ENCODE results near the gene KCNQ1OT1. TPM values are rescaled to one million over a fixed set of nuclear protein-coding genes. Genes with fewer than 3 reads are reported as not detected.

Gene KCNQ1OT1
- total and polyA plus RNA-seq, 2 of the 4 experiments (the other 2 are of a cell fraction): 0.14 to 2.0 TPM

DNA sequence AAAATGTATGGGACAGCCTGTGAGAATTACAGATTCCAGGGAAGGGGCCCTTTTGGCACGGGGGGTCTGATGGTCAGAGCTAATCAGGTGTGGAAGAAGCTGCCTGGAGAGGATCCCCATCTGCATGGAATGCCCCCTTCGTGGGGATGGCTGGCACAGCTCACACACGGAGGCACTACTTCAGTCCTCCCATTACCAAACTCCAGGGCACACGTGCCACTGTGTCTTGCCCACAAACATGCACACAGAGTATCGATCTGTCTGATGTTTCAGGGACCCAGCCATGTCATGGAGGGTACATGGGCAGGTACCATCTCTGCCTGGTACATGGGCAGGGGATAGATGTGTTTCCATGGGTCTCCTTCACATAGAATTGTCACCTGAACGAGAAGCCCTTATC, 14.7 kb downstream of the KCNQ1OT1 start:
- Histone ChIP-seq H2BK5ac (ENCODE audit: low read depth, low read length, poor library complexity, severe bottlenecking) (no peak overlapping the region), H2AK9ac (replicated peaks; ENCODE audit: low read depth, low read length, poor library complexity) (peak overlapping the region; percentile 37), H3K27me3 (ENCODE audit: control insufficient read depth, insufficient read depth, low read length) (peaks cover 2% of the 10 kb centered on the region; the same call in 1 of the 2 replicates), H3K18ac (ENCODE audit: low read depth, low read length) (no peak overlapping the region), H2BK15ac (ENCODE audit: low read depth, low read length) (no peak overlapping the region), H4K8ac (ENCODE audit: low read depth in 2 of 2, low read length in 2 of 2) (no peak overlapping the region), H3K27ac (ENCODE audit: insufficient read depth, low read length) (no peak overlapping the region), H4K5ac (ENCODE audit: low read depth, low read length) (no peak overlapping the region), H3K4me3 (ENCODE audit: insufficient read depth, low read depth, low read length) (no peak overlapping the region), H4K20me1 (ENCODE audit: insufficient read depth, low read length) (peaks cover 90% of the 10 kb centered on the region), H2BK120ac (ENCODE audit: low read depth, low read length) (no peak overlapping the region), H3K9me1 (ENCODE audit: insufficient read depth, low read length) (peaks cover 24% of the 10 kb centered on the region), H2BK20ac (ENCODE audit: low read depth, low read length) (no peak overlapping the region), H3K4me1 (ENCODE audit: control insufficient read depth, insufficient read depth, low read length) (no peaks in the 10 kb centered on the region), H2AK5ac (ENCODE audit: low read depth, low read length) (no peak overlapping the region), H3K14ac (replicated peaks; ENCODE audit: low read depth, low read length) (no peak overlapping the region), H3K79me1 (ENCODE audit: low read depth in 1 of 2, low read length in 2 of 2) (peaks cover 6 to 80% of the 10 kb centered on the region in 2 experiments), H3K56ac (ENCODE audit: extremely low read depth, insufficient read depth, low read length) (no peak overlapping the region), H3K4ac (ENCODE audit: low read depth, low read length) (no peak overlapping the region), H3K36me3 (ENCODE audit: control insufficient read depth, insufficient read depth, low read length) (peaks cover 5% of the 10 kb centered on the region; the same call in 1 of the 2 replicates), H3K9ac (ENCODE audit: low read depth, low read length) (no peak overlapping the region), H3K9me3 (ENCODE audit: control insufficient read depth, insufficient read depth, low read length) (no peaks in the 10 kb centered on the region), H3K4me2 (ENCODE audit: low read depth, low read length) (no peak overlapping the region), H4K91ac (ENCODE audit: insufficient read depth, low read depth, low read length) (no peak overlapping the region), H3K23ac (ENCODE audit: low read depth, low read length) (no peak overlapping the region), H2AFZ (replicated peaks; ENCODE audit: low read length, poor library complexity) (no peak overlapping the region)
- ChIA-PET CTCF (no interaction called here), POLR2A (ENCODE audit: unreplicated experiment) (no interaction called here)
- intact Hi-C loops (cut with micrococcal nuclease) (no loop called here), in situ Hi-C loops (cut with MboI; ENCODE audit: low sequenced_read_pairs) (no loop called here), dilution Hi-C loops (cut with HindIII; ENCODE audit: low sequenced_read_pairs, unreplicated experiment) (no loop called here)
- TF ChIP-seq SMC3 (IDR thresholded peaks at IDR 0.05; ENCODE audit: low read depth, low read length) (no peak), RAD21 (IDR thresholded peaks at IDR 0.05; ENCODE audit: low read length) (no peak), RCOR1 (IDR thresholded peaks at IDR 0.05; ENCODE audit: insufficient replicate concordance, low read length) (no peak), USF2 (IDR thresholded peaks at IDR 0.05; ENCODE audit: low read depth, low read length) (no peak), RFX5 (IDR thresholded peaks at IDR 0.05; ENCODE audit: low read depth, low read length) (no peak), MAZ (IDR thresholded peaks at IDR 0.05; ENCODE audit: borderline replicate concordance, low read depth, low read length) (no peak), MXI1 (IDR thresholded peaks at IDR 0.05; ENCODE audit: borderline replicate concordance, low read depth, low read length) (no peak), POLR2A (IDR thresholded peaks at IDR 0.05; ENCODE audit: low read depth, low read length) (no peak), BHLHE40 (IDR thresholded peaks at IDR 0.05; ENCODE audit: low read depth, low read length) (no peak), ELK1 (IDR thresholded peaks at IDR 0.05; ENCODE audit: borderline replicate concordance, low read depth, low read length) (no peak), CTCF (conservative IDR thresholded peaks at IDR 0.05; ENCODE audit: low read depth, low read length) (no peak), MAFK (IDR thresholded peaks at IDR 0.05; ENCODE audit: low read depth, low read length) (no peak), CEBPB (IDR thresholded peaks at IDR 0.05; ENCODE audit: low read depth, low read length) (no peak), FOS (IDR thresholded peaks at IDR 0.05; ENCODE audit: low read depth, low read length) (no peak)
- no CpG with 5 or more reads among the region's 6 CpGs for WGBS, 2 experiments (ENCODE audit: extremely low coverage in 2 of 2, insufficient read length in 1 of 2)
- no TSS peak for BruUV-seq (replicated peaks)
- no peak for ATAC-seq (ENCODE audit: low read depth)
- no peak for DNase-seq
